Activated CD4-positive, CD25-positive, alpha-beta regulatory T cell treated with anti-CD3 and anti-CD28 coated beads, Interleukin-2, amount 50 U/mL, for 72 hours (primary cell): Measurements from ENCODE around the gene VPS39.
"Not testable (repeated sequence)": the region's sequence is repeated elsewhere in the genome, so short reads cannot be mapped to it uniquely, and the experiment has no call there.

Source experiments
- DNase-seq: peaks from one replicate; pipeline ENCODE4 v3.0.0; 2021

The VPS39 gene

GRCh38 chr15:42207674-42208579 lies at the start of gene VPS39:
VPS39 (minus strand) TSS chr15:42208304; CDS start chr15:42208153, 151 bp downstream.
- DNase-seq: peak; percentile 82

- DNase-seq: no peak
Measured at GRCh38 chr15:42253300-42253699, 45.2 kb upstream of the VPS39 start.

- DNase-seq: no peak
Measured at GRCh38 chr15:42240823-42241222, 32.7 kb upstream of the VPS39 start.

DNA sequence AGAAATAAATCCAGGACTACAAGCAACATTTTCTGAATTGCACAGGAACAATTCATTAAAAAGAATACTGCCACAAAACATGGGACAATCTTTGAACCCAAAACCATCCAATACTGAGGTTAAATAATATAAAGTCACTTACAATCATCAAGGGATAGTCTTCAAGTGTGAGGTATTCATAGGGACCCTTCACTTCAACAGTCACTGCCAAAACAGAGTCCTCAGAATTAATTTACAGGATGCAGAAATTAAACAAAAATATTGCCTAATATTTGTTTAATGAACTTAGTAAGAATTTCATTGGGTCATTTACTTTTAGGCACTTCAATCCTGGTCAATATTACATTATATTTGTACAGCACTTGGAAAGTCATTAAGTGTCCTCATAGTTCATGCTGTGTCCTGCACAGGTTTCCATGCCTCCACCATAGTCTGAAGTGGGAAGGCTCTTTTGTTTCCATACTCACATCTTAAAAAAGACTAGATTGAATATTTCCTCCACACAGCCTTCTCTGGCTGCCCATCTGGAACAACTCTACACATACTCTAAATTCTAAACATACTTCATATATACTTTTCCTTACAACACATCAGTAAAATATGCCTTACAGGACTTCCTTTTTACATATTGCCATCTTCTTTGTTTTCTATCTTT lies 31.6 kb upstream of the VPS39 start:
- no peak for DNase-seq

DNA sequence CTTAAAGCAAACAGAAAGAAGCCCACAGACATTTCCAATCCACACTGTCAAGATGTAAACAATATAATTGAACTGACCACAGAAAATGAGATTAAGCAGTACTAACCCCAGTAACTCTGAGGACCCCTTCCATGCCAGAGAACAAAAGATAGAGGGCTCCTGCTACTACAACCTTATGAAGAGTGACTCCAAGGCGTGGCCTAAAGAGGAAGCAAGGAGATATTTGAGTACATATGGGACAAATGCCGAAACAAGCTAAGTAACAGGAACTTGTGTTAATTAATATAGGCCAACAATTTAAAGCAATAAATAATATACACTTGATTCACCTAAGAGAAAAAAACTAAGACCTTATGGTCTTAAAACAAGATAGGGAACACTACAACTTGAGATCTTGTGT lies 25.0 kb upstream of the VPS39 start:
- no peak for DNase-seq

DNA sequence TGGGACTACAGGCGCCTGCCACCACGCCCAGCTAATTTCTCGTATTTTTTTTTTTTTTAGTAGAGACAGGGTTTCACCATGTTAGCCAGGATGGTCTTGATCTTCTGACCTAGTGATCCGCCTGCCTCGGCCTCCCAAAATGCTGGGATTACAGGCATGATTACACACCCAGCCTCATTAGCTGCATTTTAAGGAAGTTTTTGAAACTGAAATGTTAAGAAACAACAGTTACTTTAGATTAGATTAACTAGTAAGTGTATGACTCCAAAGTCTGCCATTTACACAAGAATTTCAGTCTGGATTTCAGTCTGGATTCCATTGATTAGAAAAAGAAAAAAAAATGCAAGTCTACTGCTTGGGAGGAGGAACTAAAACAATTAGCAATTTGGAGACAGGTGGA lies 24.5 kb upstream of the VPS39 start:
- no peak for DNase-seq

- no peak for DNase-seq
Measured at GRCh38 chr15:42231088-42231487, 23.0 kb upstream of the VPS39 start.

DNA sequence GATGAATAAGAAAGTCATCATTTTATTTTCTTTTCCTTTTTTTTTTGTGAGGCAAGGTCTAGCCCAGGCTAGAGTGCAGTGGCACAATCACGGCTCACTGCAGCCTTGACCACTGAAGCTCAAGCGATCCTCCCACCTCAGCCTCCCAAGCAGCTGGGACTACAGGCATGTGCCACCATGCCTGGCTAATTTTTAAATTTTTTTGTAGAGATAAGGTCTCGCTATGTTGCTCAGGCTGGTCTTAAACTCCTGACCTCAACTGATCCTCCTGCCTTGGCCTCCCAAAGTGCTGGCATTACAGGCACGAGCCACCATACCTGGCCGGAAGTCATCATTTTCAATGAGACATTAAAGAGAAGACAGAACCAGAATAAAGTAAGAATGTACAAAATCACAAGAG lies 20.9 kb upstream of the VPS39 start:
- DNase-seq: not testable (repeated sequence)

DNA sequence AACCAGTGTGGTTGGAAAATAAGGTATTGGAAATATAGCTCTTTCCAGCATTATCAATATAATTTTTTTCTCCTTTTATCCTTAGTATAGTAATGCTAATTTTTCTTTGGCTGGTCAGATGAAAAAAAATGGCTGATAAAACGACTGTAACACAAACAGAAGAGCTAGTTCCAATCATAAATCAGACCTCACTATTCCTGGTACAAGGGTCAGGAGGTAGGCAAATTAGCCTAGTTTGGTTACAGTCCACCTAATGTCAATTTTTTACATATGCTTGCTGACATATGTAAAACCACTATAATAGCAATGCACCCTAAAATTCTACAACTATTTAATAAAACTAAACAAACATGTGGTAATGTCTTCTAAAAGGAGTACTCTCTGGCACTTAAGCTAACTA lies 19.9 kb upstream of the VPS39 start:
- DNase-seq: no peak

GRCh38 chr15:42226648-42227047 lies 18.5 kb upstream of the VPS39 start:
- DNase-seq: no peak

DNA sequence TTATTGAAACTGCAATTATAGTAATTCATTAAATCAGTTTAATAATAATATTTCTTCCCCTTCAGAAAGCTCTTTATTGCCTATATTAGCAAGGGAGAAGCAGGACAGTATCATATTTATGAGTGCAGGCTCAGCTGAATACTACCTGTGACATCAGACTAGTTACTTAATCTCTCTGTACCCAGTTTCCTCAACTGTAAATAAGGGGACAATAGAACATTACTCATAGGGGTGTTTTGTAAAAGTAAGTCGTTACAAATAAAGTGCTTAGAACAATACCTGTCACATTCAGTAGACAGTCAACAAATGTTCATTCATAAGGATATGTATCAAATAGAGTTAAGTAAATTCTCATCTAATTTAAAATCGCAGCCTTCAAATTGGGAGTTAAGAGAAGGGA lies 12.1 kb upstream of the VPS39 start:
- no peak for DNase-seq

DNA sequence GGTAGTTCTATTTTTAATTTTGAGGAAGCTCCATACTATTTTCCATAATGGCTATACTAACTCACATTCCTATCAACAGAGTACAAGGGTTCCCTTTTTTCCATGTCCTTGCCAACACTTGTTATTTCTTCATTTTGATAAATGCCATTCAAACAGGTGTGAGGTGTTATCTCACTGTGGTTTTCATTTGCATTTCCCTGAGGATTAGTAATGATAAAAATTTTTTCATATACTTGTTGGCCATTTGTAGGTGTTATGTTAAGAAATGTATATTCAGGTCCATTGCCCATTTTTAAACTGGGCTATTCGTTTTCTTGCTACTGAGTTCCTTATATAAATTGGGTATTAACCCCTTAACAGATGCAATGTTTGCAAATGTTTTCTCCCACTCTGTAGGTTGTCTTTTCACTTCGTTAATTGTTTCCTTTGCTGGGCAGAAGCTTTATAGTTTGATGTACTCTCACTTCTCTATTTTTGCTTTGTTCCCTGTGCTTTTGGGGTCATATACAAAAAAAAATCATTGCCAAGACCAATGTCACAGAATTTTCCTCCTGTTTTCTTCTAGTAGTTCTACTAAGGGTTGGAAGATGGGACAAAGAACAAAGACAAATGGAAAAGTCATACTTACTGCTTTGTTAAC lies 11.0 kb upstream of the VPS39 start:
- DNase-seq: no peak

GRCh38 chr15:42217568-42217967 lies 9.5 kb upstream of the VPS39 start:
- DNase-seq: no peak

DNA sequence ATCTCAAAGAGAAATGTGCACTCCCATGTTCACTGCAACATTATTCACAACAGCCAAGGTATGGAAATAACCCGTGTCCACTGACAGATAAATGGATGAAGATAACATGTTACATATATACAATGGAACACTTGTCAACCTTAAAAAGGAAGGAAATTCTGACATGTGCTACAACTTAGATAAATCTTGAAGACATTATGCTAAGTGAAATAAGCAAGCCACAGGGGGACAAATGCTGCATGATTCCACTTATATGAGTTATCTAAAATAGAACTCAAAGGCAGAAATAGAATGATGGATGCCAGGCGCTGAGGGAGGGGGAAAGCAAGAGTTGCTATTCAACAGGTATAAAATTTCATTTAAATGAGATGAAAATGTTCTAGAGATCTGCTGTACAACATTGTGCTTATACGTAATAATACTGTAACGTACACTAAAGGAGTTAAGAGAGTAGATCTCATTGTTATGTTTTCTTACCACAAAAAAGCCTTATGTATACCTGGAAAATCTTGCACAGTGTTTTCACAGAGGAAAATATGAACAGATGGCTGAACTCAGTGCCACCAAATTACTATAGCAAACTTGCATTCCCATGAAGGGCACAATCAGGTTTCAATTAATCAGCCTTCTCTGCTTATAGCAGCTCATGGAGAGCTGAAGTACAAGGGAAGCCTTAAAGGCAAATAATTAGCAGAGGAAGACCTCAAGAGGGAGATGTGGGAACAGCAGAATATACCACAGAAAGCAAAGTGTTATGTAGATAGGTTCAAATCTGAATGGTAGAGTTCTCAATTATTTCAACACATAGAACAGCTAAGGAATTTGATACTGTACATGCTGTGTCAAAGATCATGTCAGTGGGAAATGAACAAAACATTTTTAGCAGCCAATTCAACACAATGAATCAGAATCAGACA lies 8.1 kb upstream of the VPS39 start:
- DNase-seq: no peak

DNA sequence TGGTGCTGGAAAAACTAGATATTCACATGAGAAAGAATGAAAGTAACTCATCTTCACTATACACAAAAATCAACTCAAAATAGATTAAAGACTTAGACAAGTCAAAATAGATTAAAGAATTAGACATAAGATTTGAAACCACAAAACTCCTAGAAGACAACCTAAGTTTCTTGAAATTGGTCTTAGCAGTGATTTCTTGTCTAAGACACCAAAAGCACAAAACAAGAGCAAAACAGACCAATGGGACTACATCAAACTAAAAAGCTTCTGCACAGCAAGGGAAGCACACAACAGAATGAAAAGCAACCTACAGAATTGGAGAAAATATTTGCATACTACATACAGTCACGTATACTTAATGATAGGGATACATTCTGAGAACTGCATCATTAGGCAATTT lies 6.5 kb upstream of the VPS39 start:
- no peak for DNase-seq

GRCh38 chr15:42213511-42213910 lies 5.4 kb upstream of the VPS39 start:
- DNase-seq: no peak

DNA sequence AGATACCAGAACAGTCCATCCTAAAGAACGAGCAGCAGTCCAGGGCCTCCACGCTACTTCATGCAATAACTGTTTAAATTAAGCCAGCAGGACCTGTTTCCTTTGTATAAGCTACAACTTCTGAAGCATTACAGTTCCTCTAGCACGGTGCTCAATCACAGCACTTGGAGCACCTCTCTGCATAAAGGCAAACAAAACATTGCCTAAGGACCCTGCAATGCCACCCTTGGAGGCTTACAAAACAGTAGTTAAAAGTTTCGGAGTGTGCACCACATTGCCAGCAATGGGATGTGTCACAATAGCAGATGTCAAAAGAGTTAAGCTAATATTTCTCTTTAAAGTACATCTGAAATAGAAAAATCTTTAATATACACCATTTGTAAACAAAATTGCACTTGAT lies 2.6 kb upstream of the VPS39 start:
- no peak for DNase-seq

GRCh38 chr15:42206406-42206805 lies 1.7 kb downstream of the VPS39 start:
- DNase-seq: no peak

- DNase-seq: no peak
Measured at GRCh38 chr15:42203891-42204290, 4.2 kb downstream of the VPS39 start.

- no peak for DNase-seq
Measured at GRCh38 chr15:42202653-42203052, 5.5 kb downstream of the VPS39 start.

DNA sequence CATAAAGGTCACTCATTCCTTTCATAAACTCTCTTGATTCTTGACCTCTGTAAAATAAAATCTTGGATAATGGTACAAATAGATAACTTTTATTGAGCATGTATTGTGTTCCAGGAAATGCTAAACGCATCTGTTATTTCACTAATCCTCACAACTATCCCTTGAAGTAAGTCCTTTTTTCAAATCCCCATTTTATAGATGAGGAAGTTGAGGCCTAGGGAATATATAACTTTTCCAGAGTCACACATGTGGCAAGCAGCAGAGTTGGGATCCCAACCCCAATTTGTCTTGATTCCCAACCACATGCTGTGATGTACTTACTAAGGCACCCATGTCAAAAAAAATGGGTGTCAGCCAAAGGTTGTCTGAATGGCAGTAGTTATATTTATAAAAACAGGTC lies 6.3 kb downstream of the VPS39 start:
- DNase-seq: no peak

GRCh38 chr15:42199126-42199525 lies 9.0 kb downstream of the VPS39 start:
- DNase-seq: no peak

GRCh38 chr15:42198516-42198915 lies 9.6 kb downstream of the VPS39 start:
- DNase-seq: no peak
